Stomach (tissue), 4 donors: ENCODE data around the gene MRC1.

Experiments used
- CTCF ChIP-seq, 7 experiments: fragments of 450-650 bp in 4 of 7; fragments of 200-600 bp in 3 of 7; sonication (generic) in 3 of 7; IDR thresholded peaks; one replicate each; pipeline ENCODE4 v1.5.1; 2016 to 2019; ENCODE audit warnings: antibody characterized with exemption in 7 of 7, control low read depth in 2 of 7, mild to moderate bottlenecking in 1 of 7
- POLR2A ChIP-seq, 4 donors: fragments of 450-650 bp; IDR thresholded peaks; one replicate each; pipeline ENCODE4 v1.6.1; 2016; ENCODE audit warnings: antibody characterized with exemption in 4 of 4, control low read depth in 2 of 4, mild to moderate bottlenecking in 1 of 4, moderate library complexity in 1 of 4

GRCh38 chr10:17817790-17818189, 8.6 kb downstream of the MRC1 start:
- TF ChIP-seq CTCF (IDR thresholded peaks at IDR 0.05) (no peak), POLR2A (IDR thresholded peaks at IDR 0.05) (no peak)
